ENCODE measurements around the gene CAPN13.

DNA sequence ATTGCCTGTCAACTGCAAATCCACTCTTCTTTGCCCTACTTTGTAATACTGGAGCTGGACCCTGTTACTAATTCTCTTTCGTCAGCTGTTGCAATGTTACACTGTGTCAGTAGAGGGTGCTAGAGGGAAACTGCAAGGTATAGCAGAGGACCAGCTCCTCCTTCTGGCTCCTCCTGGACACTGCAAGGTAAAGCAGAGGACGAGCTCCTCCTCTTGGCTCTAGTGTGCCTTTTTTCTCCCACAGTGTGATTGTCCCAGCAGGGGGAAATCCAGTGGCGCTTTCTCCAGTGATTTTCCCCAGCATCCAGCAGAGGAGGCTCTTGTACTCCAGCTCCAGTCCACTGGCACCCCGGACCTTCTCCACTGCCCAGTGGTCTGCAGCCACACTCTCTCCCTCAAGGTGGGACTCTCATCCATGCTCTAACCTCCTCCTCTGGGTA is 95.6 kb downstream of the CAPN13 start:
- TF ChIP-seq, protein P1, sequence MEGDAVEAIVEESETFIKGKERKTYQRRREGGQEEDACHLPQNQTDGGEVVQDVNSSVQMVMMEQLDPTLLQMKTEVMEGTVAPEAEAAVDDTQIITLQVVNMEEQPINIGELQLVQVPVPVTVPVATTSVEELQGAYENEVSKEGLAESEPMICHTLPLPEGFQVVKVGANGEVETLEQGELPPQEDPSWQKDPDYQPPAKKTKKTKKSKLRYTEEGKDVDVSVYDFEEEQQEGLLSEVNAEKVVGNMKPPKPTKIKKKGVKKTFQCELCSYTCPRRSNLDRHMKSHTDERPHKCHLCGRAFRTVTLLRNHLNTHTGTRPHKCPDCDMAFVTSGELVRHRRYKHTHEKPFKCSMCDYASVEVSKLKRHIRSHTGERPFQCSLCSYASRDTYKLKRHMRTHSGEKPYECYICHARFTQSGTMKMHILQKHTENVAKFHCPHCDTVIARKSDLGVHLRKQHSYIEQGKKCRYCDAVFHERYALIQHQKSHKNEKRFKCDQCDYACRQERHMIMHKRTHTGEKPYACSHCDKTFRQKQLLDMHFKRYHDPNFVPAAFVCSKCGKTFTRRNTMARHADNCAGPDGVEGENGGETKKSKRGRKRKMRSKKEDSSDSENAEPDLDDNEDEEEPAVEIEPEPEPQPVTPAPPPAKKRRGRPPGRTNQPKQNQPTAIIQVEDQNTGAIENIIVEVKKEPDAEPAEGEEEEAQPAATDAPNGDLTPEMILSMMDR (IDR thresholded peaks at IDR 0.05; ENCODE audit: low read depth, low read length, poor library complexity, severe bottlenecking) = peak; percentile 99
- TF ChIP-seq EZH2phosphoT487 (IDR thresholded peaks at IDR 0.05; ENCODE audit: borderline replicate concordance, low read length) = no peak
